ENCODE results near the gene ZNF513. TPM values are rescaled to one million over a fixed set of nuclear protein-coding genes. Genes with fewer than 3 reads are reported as not detected.

ZNF513 gene
- total RNA-seq, 3 donors from 2014 or later (not counting 1 experiment from before 2014, with no cell fraction given): 24.2 to 28.1 (median 26.1) TPM

- Histone ChIP-seq H3K36me3 (ENCODE audit: control insufficient read depth, insufficient read depth, low read length) (peaks cover 54% of the 10 kb centered on the region), H3K4me3 (ENCODE audit: low read length) (peak overlapping the region; percentile 93), H3K27ac (ENCODE audit: low read length) (peak overlapping the region; percentile 87), H3K9me3 (ENCODE audit: control insufficient read depth, insufficient read depth, low read length) (no peaks in the 10 kb centered on the region), H3K4me1 (ENCODE audit: control insufficient read depth, insufficient read depth, low read length) (peaks cover 34% of the 10 kb centered on the region), H3K27me3 (ENCODE audit: control insufficient read depth, insufficient read depth, low read length) (no peaks in the 10 kb centered on the region)
- peaks cover 40 to 41% of the 10 kb centered on the region in 2 donors for H3K4me1 Mint-ChIP-seq
- TF ChIP-seq, protein P1, sequence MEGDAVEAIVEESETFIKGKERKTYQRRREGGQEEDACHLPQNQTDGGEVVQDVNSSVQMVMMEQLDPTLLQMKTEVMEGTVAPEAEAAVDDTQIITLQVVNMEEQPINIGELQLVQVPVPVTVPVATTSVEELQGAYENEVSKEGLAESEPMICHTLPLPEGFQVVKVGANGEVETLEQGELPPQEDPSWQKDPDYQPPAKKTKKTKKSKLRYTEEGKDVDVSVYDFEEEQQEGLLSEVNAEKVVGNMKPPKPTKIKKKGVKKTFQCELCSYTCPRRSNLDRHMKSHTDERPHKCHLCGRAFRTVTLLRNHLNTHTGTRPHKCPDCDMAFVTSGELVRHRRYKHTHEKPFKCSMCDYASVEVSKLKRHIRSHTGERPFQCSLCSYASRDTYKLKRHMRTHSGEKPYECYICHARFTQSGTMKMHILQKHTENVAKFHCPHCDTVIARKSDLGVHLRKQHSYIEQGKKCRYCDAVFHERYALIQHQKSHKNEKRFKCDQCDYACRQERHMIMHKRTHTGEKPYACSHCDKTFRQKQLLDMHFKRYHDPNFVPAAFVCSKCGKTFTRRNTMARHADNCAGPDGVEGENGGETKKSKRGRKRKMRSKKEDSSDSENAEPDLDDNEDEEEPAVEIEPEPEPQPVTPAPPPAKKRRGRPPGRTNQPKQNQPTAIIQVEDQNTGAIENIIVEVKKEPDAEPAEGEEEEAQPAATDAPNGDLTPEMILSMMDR (IDR thresholded peaks at IDR 0.05): no peak
- ATAC-seq (peak; percentile 5 to 8 (median 7)), DNase-seq (peak in 1 of 2 donors; percentile 65)
- H3K9me3 Mint-ChIP-seq: no peaks in the 10 kb centered on the region
- no peaks in the 10 kb centered on the region for H3K27me3 Mint-ChIP-seq (ENCODE audit: low read depth in 2 of 2)
- peak overlapping the region; percentile 92 for H3K27ac Mint-ChIP-seq
- intact Hi-C loops (cut with micrococcal nuclease): loop anchor here (1.0 to 5.0 kb wide), 6 partner anchors 9 to 116 kb away; partner anchors contain the start of genes GTF3C2, IFT172, NRBP1 and PPM1G
- peak overlapping the region; percentile 94 for H3K4me3 Mint-ChIP-seq
- H3K36me3 Mint-ChIP-seq: peaks cover 7% of the 10 kb centered on the region
- WGBS (ENCODE audit: insufficient coverage): under 1% methylated on average over 46 of the region's 46 CpGs
These were observed 9.5 kb downstream of the ZNF513 start for GRCh38 chr2:27370816-27371620.

GRCh38 chr2:27370026-27370815 lies 10.3 kb downstream of the ZNF513 start, which contains the start of the genes EIF2B4 and SNX17:
Gene EIF2B4, minus strand, starts transcription at chr2:27370338. Its CDS starts 24 bp downstream, at chr2:27370314.
Gene SNX17, plus strand, starts transcription at chr2:27370616. Its CDS starts 128 bp downstream, at chr2:27370744.
- Mint-ChIP-seq H3K36me3 (peaks cover 7% of the 10 kb centered on the region), H3K4me1 (peaks cover 40 to 41% of the 10 kb centered on the region in 2 donors), H3K27me3 (ENCODE audit: low read depth in 2 of 2) (no peaks in the 10 kb centered on the region), H3K9me3 (no peaks in the 10 kb centered on the region), H3K27ac (peak within 1 kb of the TSS; percentile 92), H3K4me3 (peak within 1 kb of the TSS; percentile 94)
- H3K36me3 ChIP-seq (ENCODE audit: control insufficient read depth, insufficient read depth, low read length): peaks cover 51% of the 10 kb centered on the region
- peak within 1 kb of the TSS; percentile 93 for H3K4me3 ChIP-seq (ENCODE audit: low read length)
- intact Hi-C loops (cut with micrococcal nuclease): loop anchor here (1.0 to 5.0 kb wide), 6 partner anchors 10 to 117 kb away; partner anchors contain the start of genes GTF3C2, IFT172, NRBP1 and PPM1G
- ATAC-seq: peak; percentile 89 to 97 (median 90)
- peak; percentile 99 for DNase-seq
- no peaks in the 10 kb centered on the region for H3K27me3 ChIP-seq (ENCODE audit: control insufficient read depth, insufficient read depth, low read length)
- WGBS (ENCODE audit: insufficient coverage): under 1% methylated on average over 85 of the region's 85 CpGs
- H3K27ac ChIP-seq (ENCODE audit: low read length): peak within 1 kb of the TSS; percentile 91
- H3K4me1 ChIP-seq (ENCODE audit: control insufficient read depth, insufficient read depth, low read length): peaks cover 34% of the 10 kb centered on the region
- TF ChIP-seq, protein P1 (IDR thresholded peaks at IDR 0.05): peak; percentile 72
- no peaks in the 10 kb centered on the region for H3K9me3 ChIP-seq (ENCODE audit: control insufficient read depth, insufficient read depth, low read length)

DNA sequence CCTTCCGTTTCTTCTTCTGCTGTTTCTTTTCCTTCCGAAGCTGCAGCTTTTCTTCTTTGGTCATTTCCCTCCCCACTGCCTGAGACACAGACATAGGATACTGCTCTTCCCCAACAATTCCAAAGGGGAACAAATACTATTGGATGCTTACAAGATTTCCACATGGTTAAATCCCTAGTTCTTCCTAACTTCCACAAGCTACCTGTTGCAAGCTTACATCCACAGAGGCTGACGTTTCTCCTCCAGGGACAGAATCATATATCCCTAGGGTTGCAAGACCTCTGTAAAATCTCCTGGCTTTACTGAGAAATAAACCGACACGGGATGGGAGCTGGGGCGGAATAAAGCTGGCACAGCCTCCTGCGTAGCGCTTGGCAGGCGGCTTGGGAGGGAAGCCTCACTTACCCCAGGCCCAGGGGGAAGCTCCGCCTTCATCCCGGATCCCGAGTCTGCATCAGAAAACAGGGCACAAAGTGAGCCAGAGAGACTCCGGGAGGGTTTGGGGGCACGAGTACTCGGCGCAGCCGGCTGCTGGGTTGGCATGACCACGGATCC lies 11.0 kb downstream of the ZNF513 start:
- Mint-ChIP-seq H3K36me3 (peaks cover 7% of the 10 kb centered on the region), H3K4me1 (peaks cover 40 to 41% of the 10 kb centered on the region in 2 donors), H3K27ac (peak overlapping the region; percentile 92), H3K27me3 (ENCODE audit: low read depth in 2 of 2) (no peaks in the 10 kb centered on the region), H3K9me3 (no peaks in the 10 kb centered on the region), H3K4me3 (peak overlapping the region; percentile 94)
- Histone ChIP-seq H3K27me3 (ENCODE audit: control insufficient read depth, insufficient read depth, low read length) (no peaks in the 10 kb centered on the region), H3K9me3 (ENCODE audit: control insufficient read depth, insufficient read depth, low read length) (no peaks in the 10 kb centered on the region), H3K4me3 (ENCODE audit: low read length) (peak overlapping the region; percentile 93), H3K4me1 (ENCODE audit: control insufficient read depth, insufficient read depth, low read length) (peaks cover 34% of the 10 kb centered on the region), H3K27ac (ENCODE audit: low read length) (peak overlapping the region; percentile 91), H3K36me3 (ENCODE audit: control insufficient read depth, insufficient read depth, low read length) (peaks cover 46% of the 10 kb centered on the region)
- TF ChIP-seq, protein P1 (IDR thresholded peaks at IDR 0.05): no peak
- WGBS (ENCODE audit: insufficient coverage): 2% methylated on average over 18 of the region's 18 CpGs
- ATAC-seq (no peak), DNase-seq (no peak)
- intact Hi-C loops (cut with micrococcal nuclease): loop anchor here (1.0 to 5.0 kb wide), 6 partner anchors 11 to 118 kb away; partner anchors contain the start of genes GTF3C2, IFT172, NRBP1 and PPM1G
